ENCODE data around the gene FCHSD2. TPM values are rescaled to one million over a fixed set of nuclear protein-coding genes. Genes with fewer than 3 reads are reported as not detected.
A peak's percentile ranks its signal among the peaks of the same experiment; 100 is the strongest.

The FCHSD2 gene
- total RNA-seq, 6 experiments from 2014 or later: 10.8 to 25.9 (median 17.8) TPM

DNA sequence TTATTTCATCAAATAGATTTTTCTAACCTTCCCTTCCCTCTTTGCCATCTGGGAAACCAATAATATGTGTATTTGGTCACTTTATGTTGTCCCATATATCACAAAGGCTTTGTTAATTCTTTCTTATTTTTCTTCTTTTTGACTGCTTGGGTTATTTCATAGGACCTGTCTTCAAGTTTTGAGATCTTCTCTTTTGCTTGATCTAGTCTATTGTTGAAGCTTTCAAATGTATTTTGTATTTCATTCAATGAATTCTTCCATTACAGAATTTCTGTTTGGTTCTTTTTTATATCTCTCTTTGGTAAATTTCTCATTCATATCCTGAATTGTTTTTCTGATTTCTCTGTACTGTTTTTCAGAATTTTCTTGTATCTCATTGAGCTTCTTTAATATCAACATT is 132.1 kb downstream of the FCHSD2 start:
- H3K36me3 ChIP-seq: no peaks in the 10 kb centered on the region
- ATAC-seq (no peak), DNase-seq (no peak)
- intact Hi-C loops (cut with DNase I): no loop called here
- no peaks in the 10 kb centered on the region for H3K4me1 ChIP-seq
- no peaks in the 10 kb centered on the region for H3K9me3 ChIP-seq
- H3K4me3 ChIP-seq: no peak overlapping the region
- H3K27me3 ChIP-seq: no peaks in the 10 kb centered on the region
- H3K27ac ChIP-seq: no peak overlapping the region
- TF ChIP-seq POLR2A (IDR thresholded peaks at IDR 0.05): no peak
- TF ChIP-seq, protein P1, sequence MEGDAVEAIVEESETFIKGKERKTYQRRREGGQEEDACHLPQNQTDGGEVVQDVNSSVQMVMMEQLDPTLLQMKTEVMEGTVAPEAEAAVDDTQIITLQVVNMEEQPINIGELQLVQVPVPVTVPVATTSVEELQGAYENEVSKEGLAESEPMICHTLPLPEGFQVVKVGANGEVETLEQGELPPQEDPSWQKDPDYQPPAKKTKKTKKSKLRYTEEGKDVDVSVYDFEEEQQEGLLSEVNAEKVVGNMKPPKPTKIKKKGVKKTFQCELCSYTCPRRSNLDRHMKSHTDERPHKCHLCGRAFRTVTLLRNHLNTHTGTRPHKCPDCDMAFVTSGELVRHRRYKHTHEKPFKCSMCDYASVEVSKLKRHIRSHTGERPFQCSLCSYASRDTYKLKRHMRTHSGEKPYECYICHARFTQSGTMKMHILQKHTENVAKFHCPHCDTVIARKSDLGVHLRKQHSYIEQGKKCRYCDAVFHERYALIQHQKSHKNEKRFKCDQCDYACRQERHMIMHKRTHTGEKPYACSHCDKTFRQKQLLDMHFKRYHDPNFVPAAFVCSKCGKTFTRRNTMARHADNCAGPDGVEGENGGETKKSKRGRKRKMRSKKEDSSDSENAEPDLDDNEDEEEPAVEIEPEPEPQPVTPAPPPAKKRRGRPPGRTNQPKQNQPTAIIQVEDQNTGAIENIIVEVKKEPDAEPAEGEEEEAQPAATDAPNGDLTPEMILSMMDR (IDR thresholded peaks at IDR 0.05): no peak

DNA sequence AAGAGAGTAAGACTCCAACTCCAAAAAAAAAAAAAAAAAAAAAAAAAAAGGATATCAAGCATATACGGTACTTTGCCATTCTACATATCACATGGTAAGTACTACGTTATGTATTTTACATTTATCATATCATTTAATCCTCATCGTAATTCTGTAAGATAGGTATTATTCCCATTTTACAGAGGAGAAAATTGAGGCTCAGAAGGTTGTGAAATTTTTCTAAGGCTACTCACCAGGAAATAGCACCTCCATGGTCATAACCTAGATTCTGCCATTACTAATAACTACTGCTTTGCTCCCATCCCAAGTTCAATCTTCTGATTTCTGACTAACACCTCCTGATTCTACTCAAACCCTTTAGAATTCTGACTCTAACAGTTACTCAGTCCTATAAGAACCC is 138.0 kb downstream of the FCHSD2 start:
- TF ChIP-seq POLR2A (IDR thresholded peaks at IDR 0.05): no peak
- TF ChIP-seq, protein P1 (IDR thresholded peaks at IDR 0.05): no peak
- ATAC-seq: no peak
- WGBS (ENCODE audit: insufficient coverage, low coverage, low lambda C conversion rate, missing lambda C conversion rate): 91% methylated on average over 3 of the region's 3 CpGs
- Histone ChIP-seq H3K36me3 (no peaks in the 10 kb centered on the region), H3K27ac (no peak overlapping the region), H3K9me3 (no peaks in the 10 kb centered on the region), H3K27me3 (no peaks in the 10 kb centered on the region), H3K4me1 (no peaks in the 10 kb centered on the region), H3K4me3 (no peak overlapping the region)
- intact Hi-C loops (cut with DNase I): no loop called here
- DNase-seq: no peak

DNA sequence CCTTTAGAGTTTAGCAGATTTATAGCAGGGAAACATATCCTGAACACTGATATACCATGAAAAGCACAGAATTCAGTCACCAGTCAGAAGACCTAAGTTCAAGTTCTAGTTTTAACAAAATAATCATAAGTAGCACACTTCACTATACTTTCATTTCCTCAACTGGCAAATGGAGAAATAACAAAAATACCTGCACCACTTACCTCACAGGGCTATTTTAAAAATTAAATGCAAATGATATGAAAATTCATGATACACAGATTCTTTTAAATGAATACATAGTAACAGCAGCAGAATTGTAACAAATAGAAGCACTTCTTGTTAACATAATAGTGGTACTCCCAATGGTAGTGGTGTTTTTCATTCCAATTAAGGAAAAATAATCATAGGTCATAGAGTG is 139.0 kb downstream of the FCHSD2 start:
- no peak for DNase-seq
- H3K36me3 ChIP-seq: no peaks in the 10 kb centered on the region
- H3K27me3 ChIP-seq: no peaks in the 10 kb centered on the region
- intact Hi-C loops (cut with DNase I): no loop called here
- H3K4me3 ChIP-seq: no peak overlapping the region
- no peak for TF ChIP-seq POLR2A (IDR thresholded peaks at IDR 0.05)
- TF ChIP-seq, protein P1 (IDR thresholded peaks at IDR 0.05): no peak
- H3K9me3 ChIP-seq: no peaks in the 10 kb centered on the region
- H3K27ac ChIP-seq: no peak overlapping the region
- ATAC-seq: no peak
- no peaks in the 10 kb centered on the region for H3K4me1 ChIP-seq

DNA sequence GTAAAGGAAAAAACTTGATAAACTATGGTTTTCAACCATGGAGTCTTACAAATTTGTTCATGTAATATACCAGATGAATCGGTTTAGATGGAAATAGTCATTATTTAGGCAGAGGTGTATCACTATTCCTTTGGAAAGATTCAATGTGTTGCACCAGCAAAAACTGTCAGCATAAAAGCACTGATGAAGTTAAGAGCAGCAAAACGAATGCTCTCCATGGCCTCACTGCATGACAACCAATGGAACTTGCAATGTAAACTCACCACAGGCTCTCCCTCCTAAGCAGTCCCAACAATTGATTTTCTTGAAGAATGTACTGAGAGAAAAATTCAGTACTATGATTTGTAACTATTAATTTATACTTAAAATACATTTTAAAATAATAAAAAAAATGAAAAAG is 139.9 kb downstream of the FCHSD2 start:
- 70% methylated on average over 2 of the region's 2 CpGs for WGBS (ENCODE audit: insufficient coverage, low coverage, low lambda C conversion rate, missing lambda C conversion rate)
- no peaks in the 10 kb centered on the region for H3K36me3 ChIP-seq
- no peak overlapping the region for H3K27ac ChIP-seq
- DNase-seq (no peak), ATAC-seq (no peak)
- no peak for TF ChIP-seq POLR2A (IDR thresholded peaks at IDR 0.05)
- TF ChIP-seq, protein P1 (IDR thresholded peaks at IDR 0.05): no peak
- H3K9me3 ChIP-seq: no peaks in the 10 kb centered on the region
- H3K4me3 ChIP-seq: no peak overlapping the region
- H3K4me1 ChIP-seq: no peaks in the 10 kb centered on the region
- no peaks in the 10 kb centered on the region for H3K27me3 ChIP-seq
- intact Hi-C loops (cut with DNase I): no loop called here

DNA sequence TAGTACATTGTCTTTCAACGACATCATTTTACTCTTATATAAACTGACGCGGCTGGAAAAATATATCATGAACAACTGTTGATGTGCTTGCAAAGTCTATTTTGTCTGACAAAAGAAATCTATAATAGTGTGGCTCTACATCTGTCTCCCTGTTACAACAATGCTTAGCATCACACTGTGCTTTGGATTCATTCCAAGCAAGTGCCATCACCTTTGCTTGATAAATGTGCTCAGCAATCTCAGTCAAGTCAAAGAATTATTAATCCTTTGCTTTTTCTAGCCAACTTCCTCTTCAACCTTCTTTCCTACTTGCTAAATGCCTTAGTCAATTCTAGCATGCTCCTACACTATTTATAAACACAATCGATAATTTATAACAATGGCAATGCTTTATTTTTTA is 140.5 kb downstream of the FCHSD2 start:
- Histone ChIP-seq H3K9me3 (no peaks in the 10 kb centered on the region), H3K36me3 (no peaks in the 10 kb centered on the region), H3K4me1 (no peaks in the 10 kb centered on the region), H3K27ac (no peak overlapping the region), H3K27me3 (no peaks in the 10 kb centered on the region), H3K4me3 (no peak overlapping the region)
- TF ChIP-seq, protein P1 (IDR thresholded peaks at IDR 0.05): no peak
- no peak for TF ChIP-seq POLR2A (IDR thresholded peaks at IDR 0.05)
- DNase-seq (no peak), ATAC-seq (peak in 1 of 4 donors; percentile 59)
- 79% methylated on average over 4 of the region's 4 CpGs for WGBS (ENCODE audit: insufficient coverage, low coverage, low lambda C conversion rate, missing lambda C conversion rate)
- intact Hi-C loops (cut with DNase I): no loop called here
